IMR-90 (cell line): Measurements from ENCODE around the gene CAMKMT. TPM values are rescaled to one million over a fixed set of nuclear protein-coding genes. Genes with fewer than 3 reads are reported as not detected.

Source experiments
- ATAC-seq: fragments of 200-7000 bp; cut with Tn5 transposase; 2 replicates; pipeline ENCODE4 v1.9.1; 2020; ENCODE audit warnings: low read depth, mild to moderate bottlenecking, moderate library complexity
- BruUV-seq: library from RNA; stranded (reverse); fragments of 400-500 nt; replicated peaks from 2 replicates; lab custom pipeline; 2021; lab: Mats Ljungman, UMichigan
- CTCF ChIA-PET: fragments of 300-600 bp; formaldehyde crosslinking; extraction: SDS; loops from one replicate; lab custom pipeline; 2021; ENCODE audit warnings: antibody characterized with exemption; lab: Yijun Ruan, JAX
- POLR2A ChIA-PET: fragments of 300-600 bp; sonication (Branson Sonifier 250); formaldehyde crosslinking; loops from one replicate; lab custom pipeline; 2022; ENCODE audit warnings: antibody characterized with exemption; ENCODE audit not compliant: unreplicated experiment; lab: Charles Lee
- DNase-seq: peaks from one replicate; pipeline ENCODE4 v3.0.0; 2013
- H2AFZ ChIP-seq: replicated peaks from 2 replicates; pipeline ENCODE3; 2013; ENCODE audit warnings: low read length, mild to moderate bottlenecking; ENCODE audit not compliant: poor library complexity
- H2AK5ac ChIP-seq: 2 replicates; pipeline ENCODE4 v1.6.1; 2013; ENCODE audit warnings: low read depth, low read length, inconsistent platforms
- H2AK9ac ChIP-seq: replicated peaks from 2 replicates; pipeline ENCODE3; 2013; ENCODE audit warnings: mild to moderate bottlenecking, low read depth, low read length, moderate library complexity; ENCODE audit not compliant: poor library complexity
- H2BK120ac ChIP-seq: 2 replicates; pipeline ENCODE4 v1.6.1; 2013; ENCODE audit warnings: low read depth, low read length, inconsistent platforms
- H2BK15ac ChIP-seq: 3 replicates; pipeline ENCODE4 v1.6.1; 2013; ENCODE audit warnings: low read depth, low read length, inconsistent platforms
- H2BK20ac ChIP-seq: 2 replicates; pipeline ENCODE4 v1.6.1; 2013; ENCODE audit warnings: low read depth, mild to moderate bottlenecking, inconsistent platforms, low read length, moderate library complexity
- H2BK5ac ChIP-seq: 2 replicates; pipeline ENCODE4 v1.6.1; 2013; ENCODE audit warnings: mild to moderate bottlenecking, low read depth, low read length, inconsistent platforms; ENCODE audit not compliant: poor library complexity, severe bottlenecking
- H3K14ac ChIP-seq: replicated peaks from 2 replicates; pipeline ENCODE4 v1.6.1; 2013; ENCODE audit warnings: low read depth, low read length, inconsistent platforms
- H3K18ac ChIP-seq: 2 replicates; pipeline ENCODE4 v1.6.1; 2013; ENCODE audit warnings: low read depth, low read length, control low read depth
- H3K23ac ChIP-seq: 2 replicates; pipeline ENCODE4 v1.6.1; 2013; ENCODE audit warnings: low read depth, low read length, inconsistent platforms
- H3K27ac ChIP-seq: 2 replicates; pipeline ENCODE4 v1.5.1; 2013; ENCODE audit warnings: mild to moderate bottlenecking, control low read depth, low read length; ENCODE audit not compliant: insufficient read depth
- H3K27me3 ChIP-seq: 2 replicates; pipeline ENCODE4 v1.6.1; 2013; ENCODE audit warnings: low read length; ENCODE audit not compliant: control insufficient read depth, insufficient read depth
- H3K36me3 ChIP-seq: 2 replicates; pipeline ENCODE4 v1.6.1; 2013; ENCODE audit warnings: low read length, mixed read lengths; ENCODE audit not compliant: control insufficient read depth, insufficient read depth
- H3K4ac ChIP-seq: 2 replicates; pipeline ENCODE4 v1.6.1; 2013; ENCODE audit warnings: low read depth, low read length, inconsistent platforms
- H3K4me1 ChIP-seq: 2 replicates; pipeline ENCODE4 v1.6.1; 2013; ENCODE audit warnings: low read length, mixed read lengths; ENCODE audit not compliant: control insufficient read depth, insufficient read depth
- H3K4me2 ChIP-seq: 2 replicates; pipeline ENCODE4 v1.6.1; 2013; ENCODE audit warnings: low read depth, mild to moderate bottlenecking, control low read depth, low read length, moderate library complexity
- H3K4me3 ChIP-seq: 2 replicates; pipeline ENCODE4 v1.5.1; 2013; ENCODE audit warnings: low read depth, mild to moderate bottlenecking, control low read depth, low read length, moderate library complexity; ENCODE audit not compliant: insufficient read depth
- H3K56ac ChIP-seq: 2 replicates; pipeline ENCODE4 v1.6.1; 2013; ENCODE audit warnings: low read length, inconsistent platforms; ENCODE audit not compliant: insufficient read depth; ENCODE audit errors: extremely low read depth
- H3K79me1 ChIP-seq, 2 experiments: 2 replicates each; pipeline ENCODE4 v1.6.1; 2013; ENCODE audit warnings: low read length in 2 of 2, inconsistent platforms in 1 of 2, low read depth in 1 of 2
- H3K9ac ChIP-seq: 2 replicates; pipeline ENCODE4 v1.6.1; 2013; ENCODE audit warnings: low read depth, low read length, control low read depth
- H3K9me1 ChIP-seq: 2 replicates; pipeline ENCODE4 v1.6.1; 2013; ENCODE audit warnings: low read length, inconsistent platforms; ENCODE audit not compliant: insufficient read depth
- H3K9me3 ChIP-seq: 2 replicates; pipeline ENCODE4 v1.6.1; 2013; ENCODE audit warnings: low read length; ENCODE audit not compliant: control insufficient read depth, insufficient read depth
- H4K20me1 ChIP-seq: 2 replicates; pipeline ENCODE4 v1.6.1; 2013; ENCODE audit warnings: low read length, inconsistent platforms; ENCODE audit not compliant: insufficient read depth
- H4K5ac ChIP-seq: 2 replicates; pipeline ENCODE4 v1.6.1; 2013; ENCODE audit warnings: mild to moderate bottlenecking, low read depth, low read length, control low read depth
- H4K8ac ChIP-seq, 2 experiments: 2 replicates each; pipeline ENCODE4 v1.6.1; 2013; ENCODE audit warnings: low read depth in 2 of 2, low read length in 2 of 2, control low read depth in 1 of 2, inconsistent platforms in 1 of 2
- H4K91ac ChIP-seq: 2 replicates; pipeline ENCODE4 v1.6.1; 2013; ENCODE audit warnings: low read depth, low read length, inconsistent platforms; ENCODE audit not compliant: insufficient read depth
- CHD1 ChIP-seq: IDR thresholded peaks from 2 replicates; pipeline ENCODE4 v1.6.1; 2012; ENCODE audit warnings: low read depth, low read length, improper control_type of control experiment
- NFE2L2 ChIP-seq: fragments of 150-350 bp; IDR thresholded peaks from 2 replicates; pipeline ENCODE4 v1.6.1; 2016; ENCODE audit warnings: low read depth, mild to moderate bottlenecking, low read length
- RAD21 ChIP-seq: IDR thresholded peaks from 2 replicates; pipeline ENCODE4 v1.6.1; 2012; ENCODE audit warnings: low read length, improper control_type of control experiment
- WGBS, 2 experiments: methylation state at CpG; one replicate each; pipeline versions ENCODE4 v1.1.5 to v1.1.7; 2013; ENCODE audit warnings: missing lambda C conversion rate in 2 of 2; ENCODE audit not compliant: insufficient read length in 1 of 2; ENCODE audit errors: extremely low coverage in 2 of 2; 5-methylcytosine and 5-hydroxymethylcytosine counted together
- dilution Hi-C: fragments of 300-500 bp; cut with HindIII; formaldehyde crosslinking; loops from one replicate; pipeline ENCODE4 v1.14.3; 2018; ENCODE audit warnings: low sequenced_read_pairs; ENCODE audit not compliant: unreplicated experiment
- in situ Hi-C: fragments of 300-500 bp; cut with MboI; formaldehyde crosslinking; loops from 3 replicates; pipeline ENCODE4 v1.14.3; 2019; ENCODE audit warnings: low sequenced_read_pairs, inconsistent platforms, mixed read lengths
- intact Hi-C: fragments of 100-400 bp; cut with micrococcal nuclease; formaldehyde crosslinking; loops from 2 replicates; pipeline ENCODE4 v1.10.0; 2022
- polyA plus RNA-seq, 3 experiments: library from polyadenylated mRNA; depleted of rRNA; stranded (reverse); fragments of >200 nt; gene quantifications; 2 replicates each; pipeline ENCODE4 v1.2.3, GENCODE V29; 2012; ENCODE audit warnings: low replicate concordance in 1 of 3
- total RNA-seq: library from RNA; depleted of rRNA; stranded (reverse); fragments of >200 nt; gene quantifications from 2 replicates; pipeline ENCODE4 v1.2.3, GENCODE V29; 2012

CAMKMT gene
- total and polyA plus RNA-seq, 2 of the 4 experiments (the other 2 are of a cell fraction): 4.4 to 6.8 TPM

GRCh38 chr2:44549099-44549471, 187.3 kb downstream of the CAMKMT start:
- H3K56ac ChIP-seq: no peak overlapping the region
- ChIA-PET CTCF (interaction anchor here (0.9 to 1.0 kb wide), 2 partner anchors 11 to 69 kb away, joined by 3 to 5 read pairs; no protein-coding TSS in a partner anchor), POLR2A (no interaction called here)
- H2AK5ac ChIP-seq: no peak overlapping the region
- H3K9me3 ChIP-seq: no peaks in the 10 kb centered on the region
- no TSS peak for BruUV-seq
- TF ChIP-seq CHD1: no peak
- no peak for TF ChIP-seq RAD21
- TF ChIP-seq NFE2L2: no peak
- DNase-seq (peak; percentile 78), ATAC-seq (peak; percentile 92)
- no peak overlapping the region for H3K23ac ChIP-seq
- H4K20me1 ChIP-seq: no peaks in the 10 kb centered on the region
- H2BK15ac ChIP-seq: no peak overlapping the region
- H3K4ac ChIP-seq: no peak overlapping the region
- no peak overlapping the region for H4K91ac ChIP-seq
- no peak overlapping the region for H3K14ac ChIP-seq
- no peak overlapping the region for H2BK20ac ChIP-seq
- H3K4me1 ChIP-seq: peaks cover 3% of the 10 kb centered on the region; the same call in 1 of the 2 replicates
- H2BK5ac ChIP-seq: no peak overlapping the region
- no peak overlapping the region for H4K5ac ChIP-seq
- H3K79me1 ChIP-seq: no peaks in the 10 kb centered on the region
- H4K8ac ChIP-seq: no peak overlapping the region
- H3K4me3 ChIP-seq: no peak overlapping the region
- dilution Hi-C loops: no loop called here
- H3K27ac ChIP-seq: no peak overlapping the region
- no peak overlapping the region for H2BK120ac ChIP-seq
- no peaks in the 10 kb centered on the region for H3K36me3 ChIP-seq
- H2AK9ac ChIP-seq: no peak overlapping the region
- no peak overlapping the region for H3K4me2 ChIP-seq
- no peaks in the 10 kb centered on the region for H3K9me1 ChIP-seq
- H2AFZ ChIP-seq: no peak overlapping the region
- WGBS, 2 experiments: no CpG with 5 or more reads among the region's 1 CpG
- in situ Hi-C loops: no loop called here
- intact Hi-C loops: no loop called here
- no peak overlapping the region for H3K18ac ChIP-seq
- H3K9ac ChIP-seq: no peak overlapping the region
- H3K27me3 ChIP-seq: no peaks in the 10 kb centered on the region
